IMR-90 (cell line): ENCODE measurements around the gene NEK4. TPM values are rescaled to one million over a fixed set of nuclear protein-coding genes. Genes with fewer than 3 reads are reported as not detected.

Experiments
- ATAC-seq: fragments of 200-7000 bp; cut with Tn5 transposase; 2 replicates; pipeline ENCODE4 v1.9.1; 2020; ENCODE audit warnings: low read depth, mild to moderate bottlenecking, moderate library complexity
- BruUV-seq: library from RNA; stranded (reverse); fragments of 400-500 nt; replicated peaks from 2 replicates; lab custom pipeline; 2021; lab: Mats Ljungman, UMichigan
- CTCF ChIA-PET: fragments of 300-600 bp; formaldehyde crosslinking; extraction: SDS; loops from one replicate; lab custom pipeline; 2021; ENCODE audit warnings: antibody characterized with exemption; lab: Yijun Ruan, JAX
- POLR2A ChIA-PET: fragments of 300-600 bp; sonication (Branson Sonifier 250); formaldehyde crosslinking; loops from one replicate; lab custom pipeline; 2022; ENCODE audit warnings: antibody characterized with exemption; ENCODE audit not compliant: unreplicated experiment; lab: Charles Lee
- DNase-seq: peaks from one replicate; pipeline ENCODE4 v3.0.0; 2013
- H2AFZ ChIP-seq: replicated peaks from 2 replicates; pipeline ENCODE3; 2013; ENCODE audit warnings: low read length, mild to moderate bottlenecking; ENCODE audit not compliant: poor library complexity
- H2AK5ac ChIP-seq: 2 replicates; pipeline ENCODE4 v1.6.1; 2013; ENCODE audit warnings: low read depth, low read length, inconsistent platforms
- H2AK9ac ChIP-seq: replicated peaks from 2 replicates; pipeline ENCODE3; 2013; ENCODE audit warnings: mild to moderate bottlenecking, low read depth, low read length, moderate library complexity; ENCODE audit not compliant: poor library complexity
- H2BK120ac ChIP-seq: 2 replicates; pipeline ENCODE4 v1.6.1; 2013; ENCODE audit warnings: low read depth, low read length, inconsistent platforms
- H2BK15ac ChIP-seq: 3 replicates; pipeline ENCODE4 v1.6.1; 2013; ENCODE audit warnings: low read depth, low read length, inconsistent platforms
- H2BK20ac ChIP-seq: 2 replicates; pipeline ENCODE4 v1.6.1; 2013; ENCODE audit warnings: low read depth, mild to moderate bottlenecking, inconsistent platforms, low read length, moderate library complexity
- H2BK5ac ChIP-seq: 2 replicates; pipeline ENCODE4 v1.6.1; 2013; ENCODE audit warnings: mild to moderate bottlenecking, low read depth, low read length, inconsistent platforms; ENCODE audit not compliant: poor library complexity, severe bottlenecking
- H3K14ac ChIP-seq: replicated peaks from 2 replicates; pipeline ENCODE4 v1.6.1; 2013; ENCODE audit warnings: low read depth, low read length, inconsistent platforms
- H3K18ac ChIP-seq: 2 replicates; pipeline ENCODE4 v1.6.1; 2013; ENCODE audit warnings: low read depth, low read length, control low read depth
- H3K23ac ChIP-seq: 2 replicates; pipeline ENCODE4 v1.6.1; 2013; ENCODE audit warnings: low read depth, low read length, inconsistent platforms
- H3K27ac ChIP-seq: 2 replicates; pipeline ENCODE4 v1.5.1; 2013; ENCODE audit warnings: mild to moderate bottlenecking, control low read depth, low read length; ENCODE audit not compliant: insufficient read depth
- H3K27me3 ChIP-seq: 2 replicates; pipeline ENCODE4 v1.6.1; 2013; ENCODE audit warnings: low read length; ENCODE audit not compliant: control insufficient read depth, insufficient read depth
- H3K36me3 ChIP-seq: 2 replicates; pipeline ENCODE4 v1.6.1; 2013; ENCODE audit warnings: low read length, mixed read lengths; ENCODE audit not compliant: control insufficient read depth, insufficient read depth
- H3K4ac ChIP-seq: 2 replicates; pipeline ENCODE4 v1.6.1; 2013; ENCODE audit warnings: low read depth, low read length, inconsistent platforms
- H3K4me1 ChIP-seq: 2 replicates; pipeline ENCODE4 v1.6.1; 2013; ENCODE audit warnings: low read length, mixed read lengths; ENCODE audit not compliant: control insufficient read depth, insufficient read depth
- H3K4me2 ChIP-seq: 2 replicates; pipeline ENCODE4 v1.6.1; 2013; ENCODE audit warnings: low read depth, mild to moderate bottlenecking, control low read depth, low read length, moderate library complexity
- H3K4me3 ChIP-seq: 2 replicates; pipeline ENCODE4 v1.5.1; 2013; ENCODE audit warnings: low read depth, mild to moderate bottlenecking, control low read depth, low read length, moderate library complexity; ENCODE audit not compliant: insufficient read depth
- H3K56ac ChIP-seq: 2 replicates; pipeline ENCODE4 v1.6.1; 2013; ENCODE audit warnings: low read length, inconsistent platforms; ENCODE audit not compliant: insufficient read depth; ENCODE audit errors: extremely low read depth
- H3K79me1 ChIP-seq, 2 experiments: 2 replicates each; pipeline ENCODE4 v1.6.1; 2013; ENCODE audit warnings: low read length in 2 of 2, inconsistent platforms in 1 of 2, low read depth in 1 of 2
- H3K9ac ChIP-seq: 2 replicates; pipeline ENCODE4 v1.6.1; 2013; ENCODE audit warnings: low read depth, low read length, control low read depth
- H3K9me1 ChIP-seq: 2 replicates; pipeline ENCODE4 v1.6.1; 2013; ENCODE audit warnings: low read length, inconsistent platforms; ENCODE audit not compliant: insufficient read depth
- H3K9me3 ChIP-seq: 2 replicates; pipeline ENCODE4 v1.6.1; 2013; ENCODE audit warnings: low read length; ENCODE audit not compliant: control insufficient read depth, insufficient read depth
- H4K20me1 ChIP-seq: 2 replicates; pipeline ENCODE4 v1.6.1; 2013; ENCODE audit warnings: low read length, inconsistent platforms; ENCODE audit not compliant: insufficient read depth
- H4K5ac ChIP-seq: 2 replicates; pipeline ENCODE4 v1.6.1; 2013; ENCODE audit warnings: mild to moderate bottlenecking, low read depth, low read length, control low read depth
- H4K8ac ChIP-seq, 2 experiments: 2 replicates each; pipeline ENCODE4 v1.6.1; 2013; ENCODE audit warnings: low read depth in 2 of 2, low read length in 2 of 2, control low read depth in 1 of 2, inconsistent platforms in 1 of 2
- H4K91ac ChIP-seq: 2 replicates; pipeline ENCODE4 v1.6.1; 2013; ENCODE audit warnings: low read depth, low read length, inconsistent platforms; ENCODE audit not compliant: insufficient read depth
- BHLHE40 ChIP-seq: fragments of 150-350 bp; IDR thresholded peaks from 2 replicates; pipeline ENCODE4 v1.6.1; 2016; ENCODE audit warnings: mild to moderate bottlenecking, low read depth, low read length
- CEBPB ChIP-seq: IDR thresholded peaks from 2 replicates; pipeline ENCODE4 v1.6.1; 2012; ENCODE audit warnings: low read depth, low read length, improper control_type of control experiment
- CHD1 ChIP-seq: IDR thresholded peaks from 2 replicates; pipeline ENCODE4 v1.6.1; 2012; ENCODE audit warnings: low read depth, low read length, improper control_type of control experiment
- CTCF ChIP-seq: conservative IDR thresholded peaks from 2 replicates; pipeline ENCODE4 v1.5.1; 2012; ENCODE audit warnings: mild to moderate bottlenecking, low read depth, low read length, improper control_type of control experiment
- ELK1 ChIP-seq: fragments of 150-350 bp; IDR thresholded peaks from 2 replicates; pipeline ENCODE4 v1.6.1; 2016; ENCODE audit warnings: low read depth, mild to moderate bottlenecking, low read length, moderate library complexity, borderline replicate concordance
- FOS ChIP-seq: fragments of 150-350 bp; IDR thresholded peaks from 2 replicates; pipeline ENCODE4 v1.6.1; 2016; ENCODE audit warnings: low read depth, low read length
- MAFK ChIP-seq: IDR thresholded peaks from 2 replicates; pipeline ENCODE4 v1.6.1; 2012; ENCODE audit warnings: low read depth, low read length, improper control_type of control experiment
- MAZ ChIP-seq: IDR thresholded peaks from 2 replicates; pipeline ENCODE4 v1.6.1; 2012; ENCODE audit warnings: low read depth, mild to moderate bottlenecking, low read length, improper control_type of control experiment, moderate library complexity, borderline replicate concordance
- MXI1 ChIP-seq: IDR thresholded peaks from 2 replicates; pipeline ENCODE4 v1.6.1; 2012; ENCODE audit warnings: low read depth, mild to moderate bottlenecking, low read length, moderate library complexity, borderline replicate concordance
- NFE2L2 ChIP-seq: fragments of 150-350 bp; IDR thresholded peaks from 2 replicates; pipeline ENCODE4 v1.6.1; 2016; ENCODE audit warnings: low read depth, mild to moderate bottlenecking, low read length
- POLR2A ChIP-seq: IDR thresholded peaks from 2 replicates; pipeline ENCODE4 v1.6.1; 2012; ENCODE audit warnings: mild to moderate bottlenecking, low read depth, low read length
- RAD21 ChIP-seq: IDR thresholded peaks from 2 replicates; pipeline ENCODE4 v1.6.1; 2012; ENCODE audit warnings: low read length, improper control_type of control experiment
- RCOR1 ChIP-seq: IDR thresholded peaks from 2 replicates; pipeline ENCODE4 v1.6.1; 2012; ENCODE audit warnings: mild to moderate bottlenecking, low read length, improper control_type of control experiment; ENCODE audit not compliant: insufficient replicate concordance
- RFX5 ChIP-seq: IDR thresholded peaks from 2 replicates; pipeline ENCODE4 v1.8.0; 2012; ENCODE audit warnings: low read depth, mild to moderate bottlenecking, low read length, moderate library complexity
- SMC3 ChIP-seq: fragments of 150-350 bp; IDR thresholded peaks from 2 replicates; pipeline ENCODE4 v1.6.1; 2016; ENCODE audit warnings: low read depth, mild to moderate bottlenecking, antibody characterized with exemption, low read length, moderate library complexity
- USF2 ChIP-seq: fragments of 150-350 bp; IDR thresholded peaks from 2 replicates; pipeline ENCODE4 v1.6.1; 2017; ENCODE audit warnings: mild to moderate bottlenecking, antibody characterized with exemption, low read length, low read depth
- WGBS, 2 experiments: methylation state at CpG; one replicate each; pipeline versions ENCODE4 v1.1.5 to v1.1.7; 2013; ENCODE audit warnings: missing lambda C conversion rate in 2 of 2; ENCODE audit not compliant: insufficient read length in 1 of 2; ENCODE audit errors: extremely low coverage in 2 of 2; 5-methylcytosine and 5-hydroxymethylcytosine counted together
- dilution Hi-C: fragments of 300-500 bp; cut with HindIII; formaldehyde crosslinking; loops from one replicate; pipeline ENCODE4 v1.14.3; 2018; ENCODE audit warnings: low sequenced_read_pairs; ENCODE audit not compliant: unreplicated experiment
- in situ Hi-C: fragments of 300-500 bp; cut with MboI; formaldehyde crosslinking; loops from 3 replicates; pipeline ENCODE4 v1.14.3; 2019; ENCODE audit warnings: low sequenced_read_pairs, inconsistent platforms, mixed read lengths
- intact Hi-C: fragments of 100-400 bp; cut with micrococcal nuclease; formaldehyde crosslinking; loops from 2 replicates; pipeline ENCODE4 v1.10.0; 2022
- polyA plus RNA-seq, 3 experiments: library from polyadenylated mRNA; depleted of rRNA; stranded (reverse); fragments of >200 nt; gene quantifications; 2 replicates each; pipeline ENCODE4 v1.2.3, GENCODE V29; 2012; ENCODE audit warnings: low replicate concordance in 1 of 3
- total RNA-seq: library from RNA; depleted of rRNA; stranded (reverse); fragments of >200 nt; gene quantifications from 2 replicates; pipeline ENCODE4 v1.2.3, GENCODE V29; 2012

NEK4 gene
- total and polyA plus RNA-seq, 2 of the 4 experiments (the other 2 are of a cell fraction): 10.3 to 24.7 TPM

- TF ChIP-seq ELK1 (no peak), RFX5 (no peak), FOS (no peak), MAFK (no peak), USF2 (no peak), CEBPB (no peak), SMC3 (no peak), NFE2L2 (no peak), RAD21 (no peak), CTCF (no peak), MXI1 (no peak), MAZ (no peak), BHLHE40 (no peak), POLR2A (no peak), RCOR1 (no peak), CHD1 (no peak)
- no peaks in the 10 kb centered on the region for H3K9me3 ChIP-seq
- POLR2A ChIA-PET: no interaction called here
- intact Hi-C loops: no loop called here
- no peak overlapping the region for H4K91ac ChIP-seq
- no peak overlapping the region for H3K14ac ChIP-seq
- H2BK120ac ChIP-seq: no peak overlapping the region
- in situ Hi-C loops: no loop called here
- no peak overlapping the region for H4K5ac ChIP-seq
- H2BK20ac ChIP-seq: no peak overlapping the region
- no peak overlapping the region for H3K56ac ChIP-seq
- H3K23ac ChIP-seq: no peak overlapping the region
- H2AK5ac ChIP-seq: no peak overlapping the region
- H3K9ac ChIP-seq: no peak overlapping the region
- peaks cover 2% of the 10 kb centered on the region; the same call in 1 of the 2 replicates for H3K9me1 ChIP-seq
- H3K18ac ChIP-seq: no peak overlapping the region
- CTCF ChIA-PET: no interaction called here
- H2BK5ac ChIP-seq: no peak overlapping the region
- dilution Hi-C loops: no loop called here
- DNase-seq (no peak), ATAC-seq (no peak)
- no peak overlapping the region for H2BK15ac ChIP-seq
- no peaks in the 10 kb centered on the region for H3K79me1 ChIP-seq
- no peak overlapping the region for H2AK9ac ChIP-seq
- H3K4me2 ChIP-seq: no peak overlapping the region
- no peak overlapping the region for H3K4ac ChIP-seq
- no peaks in the 10 kb centered on the region for H4K20me1 ChIP-seq
- no peak overlapping the region for H3K27ac ChIP-seq
- BruUV-seq: no TSS peak
- no peaks in the 10 kb centered on the region for H3K4me1 ChIP-seq
- H3K4me3 ChIP-seq: no peak overlapping the region
- H2AFZ ChIP-seq: no peak overlapping the region
- H3K36me3 ChIP-seq: no peaks in the 10 kb centered on the region
- no peak overlapping the region for H4K8ac ChIP-seq
- WGBS, 2 experiments: no CpG with 5 or more reads among the region's 3 CpGs
- H3K27me3 ChIP-seq: peaks cover 56% of the 10 kb centered on the region
Observed at GRCh38 chr3:52783211-52783555, 12.4 kb upstream of the NEK4 start.
